SK-N-MC (cell line): ENCODE measurements around the gene MYO5C.

ENCODE experiments used
- DNase-seq: peaks from one replicate; pipeline ENCODE4 v3.0.0-alpha.2; 2011; ENCODE audit warnings: low read depth, low spot score
- H3K27ac ChIP-seq: fragments of 200-600 bp; sonication (generic); 2 replicates; pipeline ENCODE4 v1.5.1; 2016; ENCODE audit warnings: mixed run types
- H3K36me3 ChIP-seq: fragments of 200-600 bp; sonication (generic); 2 replicates; pipeline ENCODE4 v1.6.1; 2017; ENCODE audit warnings: antibody characterized with exemption, low read length, mixed read lengths; ENCODE audit not compliant: insufficient read depth
- H3K4me3 ChIP-seq: fragments of 200-600 bp; sonication (generic); 2 replicates; pipeline ENCODE4 v1.5.1; 2016
- H3K9ac ChIP-seq: fragments of 200-600 bp; sonication (generic); 2 replicates; pipeline ENCODE4 v1.8.0; 2017; ENCODE audit warnings: mixed run types, mixed read lengths; ENCODE audit not compliant: insufficient read length
- H3K9me3 ChIP-seq: fragments of 200-600 bp; sonication (generic); 2 replicates; pipeline ENCODE4 v1.6.1; 2017; ENCODE audit warnings: low read depth, mild to moderate bottlenecking, antibody characterized with exemption, low read length, moderate library complexity, mixed read lengths
- EZH2 ChIP-seq: fragments of 200-600 bp; sonication (generic); IDR thresholded peaks from one replicate; pipeline ENCODE4 v1.6.1; 2017; ENCODE audit warnings: antibody characterized with exemption
- FOXP2 ChIP-seq: optimal IDR thresholded peaks from 2 replicates; pipeline ENCODE3; 2011; ENCODE audit warnings: mild to moderate bottlenecking, moderate library complexity; ENCODE audit not compliant: insufficient read depth; ENCODE audit errors: extremely low read length, control extremely low read depth
- POLR2AphosphoS5 ChIP-seq: IDR thresholded peaks from 2 replicates; pipeline ENCODE4 v1.6.1; 2012; ENCODE audit warnings: mild to moderate bottlenecking, low read depth, low read length, borderline replicate concordance

Gene MYO5C

GRCh38 chr15:52284164-52284563 lies 11.4 kb downstream of the MYO5C start:
- Histone ChIP-seq H3K4me3 (no peak overlapping the region), H3K27ac (no peak overlapping the region), H3K36me3 (no peaks in the 10 kb centered on the region), H3K9me3 (no peaks in the 10 kb centered on the region), H3K9ac (no peak overlapping the region)
- TF ChIP-seq FOXP2 (no peak), EZH2 (no peak)
- DNase-seq: no peak

- Histone ChIP-seq H3K9me3 (no peaks in the 10 kb centered on the region), H3K9ac (no peak overlapping the region), H3K36me3 (no peaks in the 10 kb centered on the region), H3K27ac (no peak overlapping the region), H3K4me3 (no peak overlapping the region)
- TF ChIP-seq POLR2AphosphoS5 (no peak), EZH2 (no peak), FOXP2 (no peak)
- no peak for DNase-seq
Measured at GRCh38 chr15:52283281-52283680, 12.3 kb downstream of the MYO5C start.

- TF ChIP-seq POLR2AphosphoS5: no peak
- TF ChIP-seq EZH2: no peak
- no peak for TF ChIP-seq FOXP2
- no peak for DNase-seq
Measured at GRCh38 chr15:52282418-52282817, 13.2 kb downstream of the MYO5C start.

GRCh38 chr15:52281085-52282035 lies 14.2 kb downstream of the MYO5C start:
- no peaks in the 10 kb centered on the region for H3K36me3 ChIP-seq
- no peak for DNase-seq
- no peak overlapping the region for H3K27ac ChIP-seq
- no peaks in the 10 kb centered on the region for H3K9me3 ChIP-seq
- TF ChIP-seq POLR2AphosphoS5: no peak
- no peak for TF ChIP-seq EZH2
- TF ChIP-seq FOXP2: no peak
- no peak overlapping the region for H3K4me3 ChIP-seq
- no peak overlapping the region for H3K9ac ChIP-seq

More at GRCh38 chr15:52282418-52282817, 13.2 kb downstream of the MYO5C start:
- H3K9me3 ChIP-seq: no peaks in the 10 kb centered on the region
- no peaks in the 10 kb centered on the region for H3K36me3 ChIP-seq
- no peak overlapping the region for H3K9ac ChIP-seq
- H3K4me3 ChIP-seq: no peak overlapping the region
- H3K27ac ChIP-seq: no peak overlapping the region

- H3K9ac ChIP-seq: no peak overlapping the region
Measured at GRCh38 chr15:52280326-52281084, 15.1 kb downstream of the MYO5C start.

GRCh38 chr15:52278636-52279367 lies 16.8 kb downstream of the MYO5C start:
- no peak overlapping the region for H3K4me3 ChIP-seq
- H3K27ac ChIP-seq: no peak overlapping the region
- H3K9me3 ChIP-seq: no peaks in the 10 kb centered on the region
- no peak for DNase-seq
- no peaks in the 10 kb centered on the region for H3K36me3 ChIP-seq
- TF ChIP-seq EZH2: no peak
- TF ChIP-seq FOXP2: no peak
- TF ChIP-seq POLR2AphosphoS5: no peak
- H3K9ac ChIP-seq: no peak overlapping the region

More at GRCh38 chr15:52280326-52281084, 15.1 kb downstream of the MYO5C start:
- TF ChIP-seq POLR2AphosphoS5: no peak
- no peak for DNase-seq
- H3K9me3 ChIP-seq: no peaks in the 10 kb centered on the region
- no peak overlapping the region for H3K4me3 ChIP-seq
- no peak overlapping the region for H3K27ac ChIP-seq
- no peaks in the 10 kb centered on the region for H3K36me3 ChIP-seq

GRCh38 chr15:52278135-52278534 lies 17.5 kb downstream of the MYO5C start:
- Histone ChIP-seq H3K36me3 (no peaks in the 10 kb centered on the region), H3K27ac (no peak overlapping the region), H3K4me3 (no peak overlapping the region), H3K9ac (no peak overlapping the region), H3K9me3 (no peaks in the 10 kb centered on the region)
- TF ChIP-seq POLR2AphosphoS5 (no peak), EZH2 (no peak), FOXP2 (no peak)
- DNase-seq: no peak

GRCh38 chr15:52277575-52277974 lies 18.0 kb downstream of the MYO5C start:
- Histone ChIP-seq H3K4me3 (no peak overlapping the region), H3K9me3 (no peaks in the 10 kb centered on the region), H3K36me3 (no peaks in the 10 kb centered on the region), H3K9ac (no peak overlapping the region), H3K27ac (no peak overlapping the region)
- DNase-seq: no peak
- TF ChIP-seq EZH2 (no peak), FOXP2 (no peak)
